HEK293 (cell line): ENCODE results near the gene SYNPO.

Experiments used
- CTCF ChIA-PET: fragments of 350-600 bp; formaldehyde crosslinking; extraction: SDS; loops from one replicate; lab custom pipeline; 2021; ENCODE audit warnings: antibody characterized with exemption; lab: Yijun Ruan, JAX
- POLR2A ChIA-PET: fragments of 300-600 bp; formaldehyde crosslinking; extraction: SDS; loops from one replicate; lab custom pipeline; 2020; ENCODE audit warnings: antibody characterized with exemption, inconsistent platforms; lab: Yijun Ruan, JAX
- H3K27ac ChIP-seq: fragments of 200-500 bp; sonication (Bioruptor generic); 2 replicates; pipeline ENCODE4 v1.5.1; 2014; ENCODE audit warnings: low read depth, low read length, control low read depth, inconsistent platforms; ENCODE audit errors: extremely low read depth
- H3K36me3 ChIP-seq, 2 experiments: fragments of 200-500 bp in 1 of 2; sonication (Bioruptor generic) in 1 of 2; 1 replicate in 1 of 2; 2 replicates in 1 of 2; pipeline ENCODE4 v1.5.1; 2014 to 2017; ENCODE audit warnings: inconsistent platforms in 2 of 2, low read length in 2 of 2; ENCODE audit not compliant: control insufficient read depth in 2 of 2, insufficient read depth in 1 of 2
- H3K4me1 ChIP-seq: fragments of 200-500 bp; sonication (Bioruptor generic); 2 replicates; pipeline ENCODE4 v1.5.1; 2014; ENCODE audit warnings: mild to moderate bottlenecking, low read length, inconsistent platforms; ENCODE audit not compliant: control insufficient read depth, insufficient read depth
- H3K4me3 ChIP-seq: 2 replicates; pipeline ENCODE4 v1.5.1; 2011; ENCODE audit warnings: low read depth, mild to moderate bottlenecking, control low read depth, low read length, moderate library complexity
- H3K9me3 ChIP-seq: fragments of 200-500 bp; sonication (Bioruptor generic); 2 replicates; pipeline ENCODE4 v1.5.1; 2014; ENCODE audit warnings: low read depth, low read length, inconsistent platforms; ENCODE audit not compliant: control insufficient read depth, insufficient read depth
- AEBP2 ChIP-seq: fragments of 450-650 bp; formaldehyde crosslinking; IDR thresholded peaks from 2 replicates; pipeline ENCODE4 v1.5.1; 2016; ENCODE audit warnings: missing biosample characterization, missing genetic modification characterization, borderline replicate concordance
- EGR2 ChIP-seq: fragments of 450-650 bp; formaldehyde crosslinking; IDR thresholded peaks from 2 replicates; pipeline ENCODE4 v1.5.1; 2016; ENCODE audit warnings: low read depth, missing biosample characterization, missing genetic modification characterization
- GLIS1 ChIP-seq: fragments of 450-650 bp; formaldehyde crosslinking; IDR thresholded peaks from 2 replicates; pipeline ENCODE4 v1.5.1; 2016; ENCODE audit warnings: missing biosample characterization, missing genetic modification characterization
- HOXA7 ChIP-seq: sonication (generic); formaldehyde crosslinking; IDR thresholded peaks from 2 replicates; pipeline ENCODE4 v1.8.1; 2022; ENCODE audit warnings: missing genetic modification reagents, borderline replicate concordance
- KLF1 ChIP-seq: fragments of 450-650 bp; formaldehyde crosslinking; IDR thresholded peaks from 2 replicates; pipeline ENCODE4 v1.5.1; 2016; ENCODE audit warnings: missing biosample characterization, missing genetic modification characterization
- OSR2 ChIP-seq: fragments of 450-650 bp; formaldehyde crosslinking; IDR thresholded peaks from 2 replicates; pipeline ENCODE4 v1.5.1; 2016; ENCODE audit warnings: missing biosample characterization, missing genetic modification characterization
- OVOL3 ChIP-seq: fragments of 450-650 bp; formaldehyde crosslinking; IDR thresholded peaks from 2 replicates; pipeline ENCODE4 v1.5.1; 2016; ENCODE audit warnings: missing biosample characterization, missing genetic modification characterization
- PRDM1 ChIP-seq: fragments of 450-650 bp; formaldehyde crosslinking; IDR thresholded peaks from 2 replicates; pipeline ENCODE4; 2016; ENCODE audit warnings: missing biosample characterization, missing genetic modification characterization
- SP2 ChIP-seq: fragments of 450-650 bp; formaldehyde crosslinking; IDR thresholded peaks from 2 replicates; pipeline ENCODE4 v1.5.1; 2016; ENCODE audit warnings: missing biosample characterization, missing genetic modification characterization
- ZBTB20 ChIP-seq: fragments of 450-650 bp; formaldehyde crosslinking; IDR thresholded peaks from 2 replicates; pipeline ENCODE4 v1.5.1; 2016; ENCODE audit warnings: missing biosample characterization, missing genetic modification characterization
- ZBTB21 ChIP-seq: fragments of 450-650 bp; formaldehyde crosslinking; IDR thresholded peaks from 2 replicates; pipeline ENCODE4 v1.5.1; 2017; ENCODE audit warnings: missing biosample characterization, missing genetic modification characterization
- ZFHX2 ChIP-seq: fragments of 450-650 bp; formaldehyde crosslinking; conservative IDR thresholded peaks from 2 replicates; pipeline ENCODE4 v1.5.1; 2016; ENCODE audit warnings: missing biosample characterization, missing genetic modification characterization
- ZIC2 ChIP-seq: fragments of 450-650 bp; formaldehyde crosslinking; IDR thresholded peaks from 2 replicates; pipeline ENCODE4 v1.5.1; 2016; ENCODE audit warnings: missing biosample characterization, missing genetic modification characterization
- ZNF114 ChIP-seq: fragments of 450-650 bp; formaldehyde crosslinking; IDR thresholded peaks from 2 replicates; pipeline ENCODE4 v1.5.0; 2017; ENCODE audit warnings: missing biosample characterization, missing genetic modification characterization
- ZNF140 ChIP-seq: fragments of 450-650 bp; formaldehyde crosslinking; IDR thresholded peaks from 2 replicates; pipeline ENCODE4 v1.5.1; 2016; ENCODE audit warnings: missing biosample characterization, missing genetic modification characterization
- ZNF2 ChIP-seq: fragments of 450-650 bp; formaldehyde crosslinking; IDR thresholded peaks from 2 replicates; pipeline ENCODE4 v1.5.1; 2016; ENCODE audit warnings: missing biosample characterization, missing genetic modification characterization
- ZNF23 ChIP-seq: fragments of 450-650 bp; formaldehyde crosslinking; IDR thresholded peaks from 2 replicates; pipeline ENCODE4 v1.5.1; 2016; ENCODE audit warnings: missing biosample characterization, missing genetic modification characterization, borderline replicate concordance
- ZNF266 ChIP-seq: fragments of 450-650 bp; formaldehyde crosslinking; IDR thresholded peaks from 2 replicates; pipeline ENCODE4 v1.5.1; 2016; ENCODE audit warnings: missing biosample characterization, missing genetic modification characterization, low read depth
- ZNF292 ChIP-seq: fragments of 450-650 bp; formaldehyde crosslinking; IDR thresholded peaks from 2 replicates; pipeline ENCODE4 v1.5.1; 2016; ENCODE audit warnings: low read depth, missing biosample characterization, missing genetic modification characterization, borderline replicate concordance
- ZNF37A ChIP-seq: fragments of 450-650 bp; IDR thresholded peaks from 2 replicates; pipeline ENCODE4 v1.5.1; 2018; ENCODE audit warnings: missing biosample characterization, missing genetic modification characterization
- ZNF529 ChIP-seq: fragments of 450-650 bp; formaldehyde crosslinking; IDR thresholded peaks from 2 replicates; pipeline ENCODE4 v1.5.1; 2017; ENCODE audit warnings: missing genetic modification characterization, missing biosample characterization; ENCODE audit not compliant: insufficient replicate concordance
- ZNF561 ChIP-seq: fragments of 450-650 bp; IDR thresholded peaks from 2 replicates; pipeline ENCODE4 v1.5.1; 2018; ENCODE audit warnings: missing biosample characterization, missing genetic modification characterization, borderline replicate concordance
- ZNF585B ChIP-seq: fragments of 450-650 bp; formaldehyde crosslinking; IDR thresholded peaks from 2 replicates; pipeline ENCODE4 v1.5.1; 2016; ENCODE audit warnings: missing biosample characterization, missing genetic modification characterization
- ZNF629 ChIP-seq: fragments of 450-650 bp; formaldehyde crosslinking; IDR thresholded peaks from 2 replicates; pipeline ENCODE4 v1.5.1; 2017; ENCODE audit warnings: missing biosample characterization, missing genetic modification characterization
- ZNF837 ChIP-seq: fragments of 450-650 bp; formaldehyde crosslinking; IDR thresholded peaks from 2 replicates; pipeline ENCODE4 v1.5.1; 2016; ENCODE audit warnings: missing biosample characterization, missing genetic modification characterization
- TF ChIP-seq, protein P1 (sequence below): fragments of 450-650 bp; formaldehyde crosslinking; IDR thresholded peaks from 2 replicates; pipeline ENCODE4 v1.5.1; 2017; ENCODE audit warnings: missing biosample characterization, missing genetic modification characterization
- TF ChIP-seq, protein P2 (sequence below): fragments of 450-650 bp; formaldehyde crosslinking; IDR thresholded peaks from 2 replicates; pipeline ENCODE4 v1.5.1; 2016; ENCODE audit warnings: missing biosample characterization, missing genetic modification characterization
- TF ChIP-seq, protein P3 (sequence below): fragments of 450-650 bp; formaldehyde crosslinking; IDR thresholded peaks from 2 replicates; pipeline ENCODE4 v1.5.1; 2016; ENCODE audit warnings: missing biosample characterization, missing genetic modification characterization

The SYNPO gene

GRCh38 chr5:150621301-150621700 is 19.2 kb upstream of the SYNPO start (continued):
- TF ChIP-seq, protein P1, sequence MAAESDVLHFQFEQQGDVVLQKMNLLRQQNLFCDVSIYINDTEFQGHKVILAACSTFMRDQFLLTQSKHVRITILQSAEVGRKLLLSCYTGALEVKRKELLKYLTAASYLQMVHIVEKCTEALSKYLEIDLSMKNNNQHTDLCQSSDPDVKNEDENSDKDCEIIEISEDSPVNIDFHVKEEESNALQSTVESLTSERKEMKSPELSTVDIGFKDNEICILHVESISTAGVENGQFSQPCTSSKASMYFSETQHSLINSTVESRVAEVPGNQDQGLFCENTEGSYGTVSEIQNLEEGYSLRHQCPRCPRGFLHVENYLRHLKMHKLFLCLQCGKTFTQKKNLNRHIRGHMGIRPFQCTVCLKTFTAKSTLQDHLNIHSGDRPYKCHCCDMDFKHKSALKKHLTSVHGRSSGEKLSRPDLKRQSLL: no peak
- TF ChIP-seq, protein P2, sequence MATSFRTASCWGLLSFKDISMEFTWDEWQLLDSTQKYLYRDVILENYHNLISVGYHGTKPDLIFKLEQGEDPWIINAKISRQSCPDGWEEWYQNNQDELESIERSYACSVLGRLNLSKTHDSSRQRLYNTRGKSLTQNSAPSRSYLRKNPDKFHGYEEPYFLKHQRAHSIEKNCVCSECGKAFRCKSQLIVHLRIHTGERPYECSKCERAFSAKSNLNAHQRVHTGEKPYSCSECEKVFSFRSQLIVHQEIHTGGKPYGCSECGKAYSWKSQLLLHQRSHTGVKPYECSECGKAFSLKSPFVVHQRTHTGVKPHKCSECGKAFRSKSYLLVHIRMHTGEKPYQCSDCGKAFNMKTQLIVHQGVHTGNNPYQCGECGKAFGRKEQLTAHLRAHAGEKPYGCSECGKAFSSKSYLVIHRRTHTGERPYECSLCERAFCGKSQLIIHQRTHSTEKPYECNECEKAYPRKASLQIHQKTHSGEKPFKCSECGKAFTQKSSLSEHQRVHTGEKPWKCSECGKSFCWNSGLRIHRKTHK (tag by site-specific recombination): no peak
- no peak for TF ChIP-seq ZNF140 (tag by site-specific recombination)
- no peak for TF ChIP-seq AEBP2
- TF ChIP-seq ZNF561: no peak

GRCh38 chr5:150622157-150622556 is 18.3 kb upstream of the SYNPO start:
- CTCF ChIA-PET: interaction anchor here (1.1 kb wide), 1 partner anchor 173 kb away, joined by 3 read pairs; the partner anchor contains the start of gene RPS14

GRCh38 chr5:150623152-150623877 is 17.1 kb upstream of the SYNPO start:
- ChIA-PET CTCF (interaction anchor here (0.7 to 0.9 kb wide), 2 partner anchors 9 to 53 kb away, joined by 3 to 4 read pairs; no protein-coding TSS in a partner anchor), POLR2A (no interaction called here)
- Histone ChIP-seq H3K4me1 (peaks cover 3% of the 10 kb centered on the region), H3K36me3 (no peaks in the 10 kb centered on the region), H3K9me3 (no peaks in the 10 kb centered on the region), H3K4me3 (no peak overlapping the region)
- TF ChIP-seq ZBTB20 (tag by site-specific recombination) (peak; percentile 79), ZNF37A (tag by site-specific recombination) (no peak), ZFHX2 (tag by site-specific recombination) (peak; percentile 100), ZNF585B (tag by site-specific recombination) (no peak), OVOL3 (tag by site-specific recombination) (no peak), HOXA7 (CRISPR knock-in tag) (no peak), SP2 (tag by site-specific recombination) (no peak), EGR2 (tag by site-specific recombination) (peak; percentile 100), ZNF292 (tag by site-specific recombination) (no peak), OSR2 (no peak), ZNF2 (tag by site-specific recombination) (no peak), ZNF629 (tag by site-specific recombination) (no peak), ZNF23 (no peak), PRDM1 (tag by site-specific recombination) (peak; percentile 100), ZNF837 (tag by site-specific recombination) (no peak)
- TF ChIP-seq, protein P3, sequence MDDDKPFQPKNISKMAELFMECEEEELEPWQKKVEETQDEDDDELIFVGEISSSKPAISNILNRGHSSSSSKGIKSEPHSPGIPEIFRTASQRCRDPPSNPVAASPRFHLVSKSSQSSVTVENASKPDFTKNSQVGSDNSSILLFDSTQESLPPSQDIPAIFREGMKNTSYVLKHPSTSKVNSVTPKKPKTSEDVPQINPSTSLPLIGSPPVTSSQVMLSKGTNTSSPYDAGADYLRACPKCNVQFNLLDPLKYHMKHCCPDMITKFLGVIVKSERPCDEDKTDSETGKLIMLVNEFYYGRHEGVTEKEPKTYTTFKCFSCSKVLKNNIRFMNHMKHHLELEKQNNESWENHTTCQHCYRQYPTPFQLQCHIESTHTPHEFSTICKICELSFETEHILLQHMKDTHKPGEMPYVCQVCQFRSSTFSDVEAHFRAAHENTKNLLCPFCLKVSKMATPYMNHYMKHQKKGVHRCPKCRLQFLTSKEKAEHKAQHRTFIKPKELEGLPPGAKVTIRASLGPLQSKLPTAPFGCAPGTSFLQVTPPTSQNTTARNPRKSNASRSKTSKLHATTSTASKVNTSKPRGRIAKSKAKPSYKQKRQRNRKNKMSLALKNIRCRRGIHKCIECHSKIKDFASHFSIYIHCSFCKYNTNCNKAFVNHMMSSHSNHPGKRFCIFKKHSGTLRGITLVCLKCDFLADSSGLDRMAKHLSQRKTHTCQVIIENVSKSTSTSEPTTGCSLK (tag by site-specific recombination): no peak
- TF ChIP-seq, all 188 proteins: peak for 4
- H3K27ac ChIP-seq: no peak overlapping the region

More at GRCh38 chr5:150622157-150622556, 18.3 kb upstream of the SYNPO start:
- Histone ChIP-seq H3K27ac (no peak overlapping the region), H3K4me1 (peaks cover 3% of the 10 kb centered on the region), H3K36me3 (no peaks in the 10 kb centered on the region), H3K4me3 (no peak overlapping the region), H3K9me3 (no peaks in the 10 kb centered on the region)
- POLR2A ChIA-PET: interaction anchor here (0.9 to 1.7 kb wide), 3 partner anchors 16 to 23 kb away, joined by 3 to 5 read pairs (median 3); partner anchors contain the start of gene SYNPO
- TF ChIP-seq ZNF114 (tag by site-specific recombination) (no peak), GLIS1 (tag by site-specific recombination) (peak; percentile 76), ZNF266 (tag by site-specific recombination) (no peak), EGR2 (tag by site-specific recombination) (peak; percentile 93), ZNF529 (no peak), ZFHX2 (tag by site-specific recombination) (peak; percentile 92), KLF1 (tag by site-specific recombination) (no peak), ZBTB21 (tag by site-specific recombination) (no peak), ZIC2 (peak; percentile 42; the same call in 1 of the 2 replicates)
